ENCODE data around the gene LDAH.

DNA sequence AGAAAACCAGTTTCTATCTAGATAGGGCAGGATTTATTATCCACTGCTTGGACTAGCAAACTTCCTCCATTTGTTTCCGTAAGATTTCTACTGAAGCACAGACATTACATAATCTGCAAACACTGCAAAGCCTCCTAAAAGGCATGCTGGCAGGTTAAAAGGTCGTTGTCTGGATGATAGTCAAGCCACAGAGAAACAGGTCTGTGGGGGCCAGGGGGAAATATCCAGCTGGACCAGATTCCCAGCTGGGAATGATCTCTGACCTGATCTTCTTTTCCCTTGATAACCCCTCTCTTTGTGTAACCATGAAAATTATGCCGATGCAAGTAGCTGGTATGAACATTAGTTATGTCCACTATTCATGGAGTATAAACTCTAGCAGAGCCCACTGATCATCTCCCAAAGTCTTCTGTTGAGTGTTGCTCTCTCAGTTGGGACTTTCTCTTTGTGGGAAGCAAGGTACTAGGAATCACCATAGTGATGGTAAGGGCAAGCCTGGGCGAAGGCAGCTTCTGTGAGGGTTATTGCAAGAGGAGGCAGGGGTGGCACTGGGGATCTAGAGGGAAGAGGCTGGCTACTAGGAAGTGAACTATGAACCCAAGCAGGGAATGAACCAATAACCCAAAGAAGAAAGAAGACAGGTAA lies 94.7 kb downstream of the LDAH start:
- TF ChIP-seq CTCF (IDR thresholded peaks at IDR 0.05): no peak
- TF ChIP-seq EZH2 (IDR thresholded peaks at IDR 0.05; ENCODE audit: borderline replicate concordance, insufficient read depth, low read depth, low read length, poor library complexity, severe bottlenecking): no peak
